Muscle layer of duodenum (tissue), 2 donors: ENCODE data around the gene PCDH9.

Source experiments
- H3K27ac ChIP-seq: one replicate; pipeline ENCODE4 v1.7.0; 2013; ENCODE audit warnings: mild to moderate bottlenecking, low read length
- H3K27me3 ChIP-seq: one replicate; pipeline ENCODE4 v1.7.0; 2013; ENCODE audit warnings: low read depth, mild to moderate bottlenecking, control low read depth, low read length
- H3K36me3 ChIP-seq, 2 donors: one replicate each; pipeline ENCODE4 v1.7.0; 2013; ENCODE audit warnings: low read length in 2 of 2, control low read depth in 1 of 2, mild to moderate bottlenecking in 1 of 2; ENCODE audit not compliant: insufficient read depth in 2 of 2, control insufficient read depth in 1 of 2
- H3K4me1 ChIP-seq, 2 donors: one replicate each; pipeline ENCODE4 v1.7.0; 2013; ENCODE audit warnings: low read length in 2 of 2, mild to moderate bottlenecking in 2 of 2, control low read depth in 1 of 2, moderate library complexity in 1 of 2; ENCODE audit not compliant: insufficient read depth in 2 of 2, control insufficient read depth in 1 of 2
- H3K4me3 ChIP-seq, 2 donors: one replicate each; pipeline ENCODE4 v1.7.0; 2013; ENCODE audit warnings: low read length in 2 of 2, low read depth in 1 of 2, mild to moderate bottlenecking in 1 of 2
- H3K9me3 ChIP-seq, 2 donors: one replicate each; pipeline ENCODE4 v1.7.0; 2013; ENCODE audit warnings: low read length in 2 of 2, control low read depth in 1 of 2, mild to moderate bottlenecking in 1 of 2; ENCODE audit not compliant: control insufficient read depth in 1 of 2
- donor health status: healthy.

PCDH9 gene

GRCh38 chr13:66680031-66680430 is 550.1 kb downstream of the PCDH9 start:
- Histone ChIP-seq H3K4me1 (peaks cover 0 to 3% of the 10 kb centered on the region in 2 donors), H3K9me3 (no peaks in the 10 kb centered on the region), H3K36me3 (no peaks in the 10 kb centered on the region), H3K4me3 (no peak overlapping the region), H3K27ac (no peak overlapping the region), H3K27me3 (no peaks in the 10 kb centered on the region)

DNA sequence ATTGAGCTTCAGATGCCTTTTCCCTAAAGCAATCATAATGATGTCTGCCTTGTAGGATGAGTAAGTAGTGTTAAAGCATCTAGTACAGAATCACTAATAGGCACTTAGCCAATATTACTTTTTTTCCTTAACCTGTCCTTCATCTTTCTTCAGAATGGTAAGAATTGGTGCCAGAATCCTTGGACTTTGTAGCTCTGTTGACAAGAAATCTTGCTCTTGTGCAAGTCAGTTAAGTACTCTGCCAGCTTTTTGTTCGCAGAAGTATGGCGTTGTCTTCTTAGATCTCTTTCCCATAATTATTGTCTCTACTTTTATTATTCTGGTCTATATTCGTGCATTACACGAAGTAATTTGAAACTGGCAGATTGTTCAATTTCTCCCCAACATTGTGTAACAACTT is 554.5 kb downstream of the PCDH9 start:
- Histone ChIP-seq H3K27ac (no peak overlapping the region), H3K4me1 (no peaks in the 10 kb centered on the region), H3K4me3 (no peak overlapping the region), H3K27me3 (no peaks in the 10 kb centered on the region), H3K36me3 (no peaks in the 10 kb centered on the region), H3K9me3 (peaks cover 0 to 7% of the 10 kb centered on the region in 2 donors)

DNA sequence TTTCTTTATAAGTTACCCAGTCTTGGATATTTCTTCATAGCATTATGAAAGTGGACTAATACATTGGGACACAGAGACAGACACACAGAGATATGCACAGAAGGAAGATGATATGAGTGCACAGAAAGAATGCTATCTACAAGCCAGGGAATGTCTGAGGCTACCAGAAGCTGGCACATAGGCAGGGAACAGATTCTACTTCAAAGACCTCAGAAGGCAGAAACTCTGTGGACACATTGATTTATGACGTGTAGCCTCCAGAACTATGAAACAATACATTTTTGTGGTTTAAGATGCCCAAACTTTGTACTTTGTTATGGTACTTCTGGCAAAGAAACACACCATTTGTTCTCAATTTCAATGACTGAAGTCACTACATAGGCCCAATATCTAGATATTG is 556.7 kb downstream of the PCDH9 start:
- Histone ChIP-seq H3K4me1 (no peaks in the 10 kb centered on the region), H3K27me3 (no peaks in the 10 kb centered on the region), H3K36me3 (no peaks in the 10 kb centered on the region), H3K9me3 (peaks cover 0 to 7% of the 10 kb centered on the region in 2 donors), H3K27ac (no peak overlapping the region), H3K4me3 (no peak overlapping the region)

GRCh38 chr13:66665991-66666390 is 564.1 kb downstream of the PCDH9 start:
- no peaks in the 10 kb centered on the region for H3K9me3 ChIP-seq
- no peaks in the 10 kb centered on the region for H3K36me3 ChIP-seq
- no peaks in the 10 kb centered on the region for H3K27me3 ChIP-seq
- H3K4me1 ChIP-seq, result no peaks in the 10 kb centered on the region
- H3K27ac ChIP-seq, result no peak overlapping the region
- no peak overlapping the region for H3K4me3 ChIP-seq

DNA sequence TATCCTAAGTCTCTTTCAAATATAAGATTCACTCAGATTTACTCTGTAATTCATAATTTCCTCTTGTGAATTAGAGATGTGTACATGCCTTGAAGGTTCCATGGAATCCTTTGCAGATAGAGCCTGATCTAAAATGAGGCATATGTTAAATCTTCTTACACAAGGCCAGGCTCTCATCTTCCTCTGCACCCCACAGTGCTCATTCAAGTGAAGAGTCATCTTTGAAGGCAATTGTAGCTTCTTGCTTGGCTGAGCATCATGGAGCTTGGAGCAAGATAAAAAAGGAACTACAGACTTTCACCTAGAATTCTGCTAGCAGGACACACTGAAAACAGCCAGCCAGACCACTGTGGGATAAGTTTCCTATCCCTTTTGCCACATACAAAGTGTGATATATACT is 566.4 kb downstream of the PCDH9 start:
- H3K9me3 ChIP-seq, result no peaks in the 10 kb centered on the region
- no peaks in the 10 kb centered on the region for H3K27me3 ChIP-seq
- no peaks in the 10 kb centered on the region for H3K36me3 ChIP-seq
- H3K27ac ChIP-seq, result no peak overlapping the region
- no peak overlapping the region for H3K4me3 ChIP-seq
- H3K4me1 ChIP-seq, result no peaks in the 10 kb centered on the region

- H3K4me3 ChIP-seq, result no peak overlapping the region
- no peaks in the 10 kb centered on the region for H3K4me1 ChIP-seq
- no peak overlapping the region for H3K27ac ChIP-seq
- no peaks in the 10 kb centered on the region for H3K36me3 ChIP-seq
- H3K9me3 ChIP-seq, result no peaks in the 10 kb centered on the region
- no peaks in the 10 kb centered on the region for H3K27me3 ChIP-seq
Measured at GRCh38 chr13:66663206-66663605, 566.9 kb downstream of the PCDH9 start.

- Histone ChIP-seq H3K27me3 (no peaks in the 10 kb centered on the region), H3K36me3 (no peaks in the 10 kb centered on the region), H3K27ac (no peak overlapping the region), H3K9me3 (no peaks in the 10 kb centered on the region), H3K4me3 (no peak overlapping the region), H3K4me1 (peaks cover 0 to 13% of the 10 kb centered on the region in 2 donors)
Measured at GRCh38 chr13:66661336-66661735, 568.8 kb downstream of the PCDH9 start.

- Histone ChIP-seq H3K9me3 (no peaks in the 10 kb centered on the region), H3K4me1 (peaks cover 0 to 13% of the 10 kb centered on the region in 2 donors), H3K27ac (no peak overlapping the region), H3K4me3 (no peak overlapping the region), H3K36me3 (no peaks in the 10 kb centered on the region), H3K27me3 (no peaks in the 10 kb centered on the region)
Measured at GRCh38 chr13:66660468-66660813, 569.7 kb downstream of the PCDH9 start.

GRCh38 chr13:66659701-66660467 is 570.3 kb downstream of the PCDH9 start:
- Histone ChIP-seq H3K4me1 (peaks cover 0 to 13% of the 10 kb centered on the region in 2 donors), H3K9me3 (no peaks in the 10 kb centered on the region), H3K36me3 (no peaks in the 10 kb centered on the region), H3K4me3 (no peak overlapping the region), H3K27me3 (no peaks in the 10 kb centered on the region), H3K27ac (no peak overlapping the region)

GRCh38 chr13:66659286-66659685 is 570.9 kb downstream of the PCDH9 start:
- Histone ChIP-seq H3K36me3 (no peaks in the 10 kb centered on the region), H3K4me1 (peaks cover 0 to 13% of the 10 kb centered on the region in 2 donors), H3K27me3 (no peaks in the 10 kb centered on the region), H3K4me3 (no peak overlapping the region), H3K9me3 (no peaks in the 10 kb centered on the region), H3K27ac (no peak overlapping the region)

- Histone ChIP-seq H3K36me3 (no peaks in the 10 kb centered on the region), H3K27ac (peak overlapping the region; percentile 64), H3K27me3 (no peaks in the 10 kb centered on the region), H3K4me3 (no peak overlapping the region), H3K4me1 (peaks cover 0 to 13% of the 10 kb centered on the region in 2 donors), H3K9me3 (no peaks in the 10 kb centered on the region)
Measured at GRCh38 chr13:66657165-66657881, 572.8 kb downstream of the PCDH9 start.
